ENCODE results near the gene ADAMTS2. TPM values are rescaled to one million over a fixed set of nuclear protein-coding genes. Genes with fewer than 3 reads are reported as not detected.

The ADAMTS2 gene
- total and polyA plus RNA-seq, 8 donors = 1.8 to 41.5 (median 11.6) TPM

- H3K9me3 ChIP-seq = no peaks in the 10 kb centered on the region
- no peak overlapping the region for H3K27ac ChIP-seq
- intact Hi-C loops (cut with DNase I; ENCODE audit: low total_unique reads) = no loop called here
- TF ChIP-seq EP300 (IDR thresholded peaks at IDR 0.05) (no peak), POLR2A (IDR thresholded peaks at IDR 0.05) (no peak), POLR2AphosphoS5 (IDR thresholded peaks at IDR 0.05) (no peak)
- TF ChIP-seq, protein P1, sequence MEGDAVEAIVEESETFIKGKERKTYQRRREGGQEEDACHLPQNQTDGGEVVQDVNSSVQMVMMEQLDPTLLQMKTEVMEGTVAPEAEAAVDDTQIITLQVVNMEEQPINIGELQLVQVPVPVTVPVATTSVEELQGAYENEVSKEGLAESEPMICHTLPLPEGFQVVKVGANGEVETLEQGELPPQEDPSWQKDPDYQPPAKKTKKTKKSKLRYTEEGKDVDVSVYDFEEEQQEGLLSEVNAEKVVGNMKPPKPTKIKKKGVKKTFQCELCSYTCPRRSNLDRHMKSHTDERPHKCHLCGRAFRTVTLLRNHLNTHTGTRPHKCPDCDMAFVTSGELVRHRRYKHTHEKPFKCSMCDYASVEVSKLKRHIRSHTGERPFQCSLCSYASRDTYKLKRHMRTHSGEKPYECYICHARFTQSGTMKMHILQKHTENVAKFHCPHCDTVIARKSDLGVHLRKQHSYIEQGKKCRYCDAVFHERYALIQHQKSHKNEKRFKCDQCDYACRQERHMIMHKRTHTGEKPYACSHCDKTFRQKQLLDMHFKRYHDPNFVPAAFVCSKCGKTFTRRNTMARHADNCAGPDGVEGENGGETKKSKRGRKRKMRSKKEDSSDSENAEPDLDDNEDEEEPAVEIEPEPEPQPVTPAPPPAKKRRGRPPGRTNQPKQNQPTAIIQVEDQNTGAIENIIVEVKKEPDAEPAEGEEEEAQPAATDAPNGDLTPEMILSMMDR (IDR thresholded peaks at IDR 0.05) = no peak
- peaks cover 0 to 18% (median 8%) of the 10 kb centered on the region in 4 donors for H3K36me3 ChIP-seq
- no peaks in the 10 kb centered on the region for H3K27me3 ChIP-seq
- 71 to 78% (median 71%) methylated on average over 9 to 13 of the region's 13 CpGs for WGBS, 5 donors
- no peak for DNase-seq
- no peak overlapping the region for H3K4me3 ChIP-seq
- no peaks in the 10 kb centered on the region for H3K4me1 ChIP-seq
These were observed 208.1 kb downstream of the ADAMTS2 start for GRCh38 chr5:179137016-179137642.

GRCh38 chr5:179135441-179136215 lies 209.6 kb downstream of the ADAMTS2 start:
- no peaks in the 10 kb centered on the region for H3K9me3 ChIP-seq
- no peak overlapping the region for H3K4me3 ChIP-seq
- peaks cover 0 to 29% (median 14%) of the 10 kb centered on the region in 4 donors for H3K36me3 ChIP-seq
- no peaks in the 10 kb centered on the region for H3K27me3 ChIP-seq
- TF ChIP-seq EP300 (IDR thresholded peaks at IDR 0.05) = no peak
- no peak for TF ChIP-seq POLR2A (IDR thresholded peaks at IDR 0.05)
- TF ChIP-seq, protein P1 (IDR thresholded peaks at IDR 0.05) = no peak
- TF ChIP-seq POLR2AphosphoS5 (IDR thresholded peaks at IDR 0.05) = no peak
- no peaks in the 10 kb centered on the region for H3K4me1 ChIP-seq
- 82 to 89% (median 88%) methylated on average over 16 to 20 of the region's 20 CpGs for whole genome bisulfite sequencing, 5 donors
- no peak overlapping the region for H3K27ac ChIP-seq
- intact Hi-C loops (cut with DNase I; ENCODE audit: low total_unique reads) = no loop called here
- no peak for DNase-seq

GRCh38 chr5:179135006-179135405 lies 210.3 kb downstream of the ADAMTS2 start:
- H3K27ac ChIP-seq = no peak overlapping the region
- no peaks in the 10 kb centered on the region for H3K27me3 ChIP-seq
- H3K4me3 ChIP-seq = no peak overlapping the region
- WGBS, 5 donors = 85 to 90% (median 89%) methylated on average over 15 to 19 of the region's 19 CpGs
- TF ChIP-seq POLR2A (IDR thresholded peaks at IDR 0.05) = no peak
- no peak for TF ChIP-seq POLR2AphosphoS5 (IDR thresholded peaks at IDR 0.05)
- no peaks in the 10 kb centered on the region for H3K9me3 ChIP-seq
- peaks cover 0 to 35% (median 19%) of the 10 kb centered on the region in 4 donors for H3K36me3 ChIP-seq
- no peak for DNase-seq
- intact Hi-C loops (cut with DNase I; ENCODE audit: low total_unique reads) = no loop called here
- H3K4me1 ChIP-seq = no peaks in the 10 kb centered on the region

DNA sequence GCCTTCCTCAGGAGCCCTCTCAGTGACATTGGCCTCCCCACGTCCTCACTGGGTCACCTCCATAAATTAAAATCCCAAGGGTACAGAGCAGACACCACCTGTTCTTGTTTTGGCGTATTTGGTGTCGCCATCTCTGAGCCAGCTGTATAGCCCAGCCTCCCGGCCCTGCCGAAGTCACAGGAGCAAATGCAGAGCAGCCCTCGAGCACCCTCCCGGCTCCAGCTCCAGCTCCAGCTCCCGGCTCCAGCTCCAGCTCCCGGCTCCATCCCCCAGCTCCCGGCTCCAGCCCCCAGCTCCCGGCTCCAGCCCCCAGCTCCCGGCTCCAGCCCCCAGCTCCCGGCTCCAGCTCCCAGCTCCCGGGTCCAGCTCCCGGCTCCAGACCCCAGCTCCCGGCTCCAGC lies 210.8 kb downstream of the ADAMTS2 start:
- Histone ChIP-seq H3K27ac (no peak overlapping the region), H3K27me3 (no peaks in the 10 kb centered on the region), H3K4me3 (no peak overlapping the region), H3K36me3 (peaks cover 0 to 40% (median 24%) of the 10 kb centered on the region in 4 donors), H3K4me1 (no peaks in the 10 kb centered on the region), H3K9me3 (no peaks in the 10 kb centered on the region)
- DNase-seq = no peak
- TF ChIP-seq POLR2A (IDR thresholded peaks at IDR 0.05) = no peak
- no peak for TF ChIP-seq EP300 (IDR thresholded peaks at IDR 0.05)
- TF ChIP-seq, protein P1 (IDR thresholded peaks at IDR 0.05) = no peak
- no peak for TF ChIP-seq POLR2AphosphoS5 (IDR thresholded peaks at IDR 0.05)
- 91 to 94% (median 92%) methylated on average over 11 to 16 of the region's 16 CpGs for whole genome bisulfite sequencing, 5 donors
- intact Hi-C loops (cut with DNase I; ENCODE audit: low total_unique reads) = no loop called here
